Activated CD4-positive, alpha-beta memory T cell treated with anti-CD3 and anti-CD28 coated beads for 36 hours (primary cell): ENCODE data around the gene TNXB. TPM values are rescaled to one million over a fixed set of nuclear protein-coding genes. Genes with fewer than 3 reads are reported as not detected.
"Not testable (repeated sequence)": the region's sequence is repeated elsewhere in the genome, so short reads cannot be mapped to it uniquely, and the experiment has no call there.

Source experiments
- CTCF ChIA-PET: fragments of 350-600 bp; sonication (Branson Sonifier 250); formaldehyde crosslinking; loops from one replicate; lab custom pipeline; 2021; ENCODE audit warnings: antibody characterized with exemption, inconsistent platforms; lab: Charles Lee
- POLR2A ChIA-PET: fragments of 350-600 bp; sonication (Branson Sonifier 250); formaldehyde crosslinking; loops from one replicate; lab custom pipeline; 2021; ENCODE audit warnings: antibody characterized with exemption; lab: Charles Lee
- DNase-seq: peaks from one replicate; pipeline ENCODE4 v3.0.0-alpha.2; 2020
- H3K27ac Mint-ChIP-seq: one replicate; pipeline ENCODE4 v1.8.0; 2021; ENCODE audit warnings: mixed read lengths
- H3K27me3 Mint-ChIP-seq: one replicate; pipeline ENCODE4 v1.8.0; 2021; ENCODE audit warnings: mixed read lengths
- H3K36me3 Mint-ChIP-seq: one replicate; pipeline ENCODE4 v1.8.0; 2021; ENCODE audit warnings: mixed read lengths
- H3K4me1 Mint-ChIP-seq: one replicate; pipeline ENCODE4 v1.8.0; 2021; ENCODE audit warnings: low read depth, mixed read lengths
- H3K4me3 Mint-ChIP-seq: one replicate; pipeline ENCODE4 v1.8.0; 2021; ENCODE audit warnings: mild to moderate bottlenecking, mixed read lengths
- H3K9me3 Mint-ChIP-seq: one replicate; pipeline ENCODE4 v1.8.0; 2021; ENCODE audit warnings: mixed read lengths
- intact Hi-C: fragments of 100-400 bp; cut with micrococcal nuclease; formaldehyde crosslinking; loops from one replicate; pipeline ENCODE4 v1.15.1; 2023
- total RNA-seq, 2 experiments: library from RNA; stranded (reverse); gene quantifications; one replicate each; pipeline ENCODE4 v1.2.3, GENCODE V29; 2021

TNXB gene
- total RNA-seq, 2 experiments from 2014 or later: 5.2 to 5.8 TPM

DNA sequence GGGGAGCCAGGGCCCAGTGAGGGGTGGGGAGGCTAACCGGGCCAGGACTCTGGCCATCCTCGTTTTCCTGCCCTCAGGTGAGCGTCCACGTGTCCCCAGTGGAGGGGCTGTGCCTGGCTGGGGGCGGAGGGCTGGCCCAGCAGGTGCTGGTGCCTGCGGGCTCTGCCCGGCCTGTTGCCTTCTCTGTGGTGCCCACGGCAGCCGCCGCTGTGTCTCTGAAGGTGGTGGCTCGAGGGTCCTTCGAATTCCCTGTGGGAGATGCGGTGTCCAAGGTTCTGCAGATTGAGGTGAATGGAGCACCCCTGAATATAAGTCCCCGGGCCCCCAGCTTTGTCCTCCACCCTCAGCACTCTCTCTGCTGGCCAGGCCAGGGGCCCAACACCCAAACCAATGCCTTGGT is 114.7 kb downstream of the TNXB start:
- DNase-seq, H3K27me3 Mint-ChIP-seq, CTCF ChIA-PET, intact Hi-C loops, H3K4me3 Mint-ChIP-seq, H3K9me3 Mint-ChIP-seq, H3K4me1 Mint-ChIP-seq, POLR2A ChIA-PET, H3K36me3 Mint-ChIP-seq, H3K27ac Mint-ChIP-seq: not testable (repeated sequence)

Other genes starting within 250 kb of the TNXB start
- gene NEU1, start 246.5 kb downstream of the TNXB start, total RNA-seq: 10 to 100 TPM; 13.0 to 13.4 TPM
- under 1 TPM in 1 of 2 experiments, not detected in 1; 0.17 TPM for gene SLC44A4, start 230.3 kb downstream of the TNXB start, total RNA-seq
- gene EHMT2, start 211.6 kb downstream of the TNXB start, total RNA-seq: 10 to 100 TPM; 45.5 to 46.0 TPM
- 1 to 10 TPM; 1.8 to 2.0 TPM for gene ZBTB12, start 207.3 kb downstream of the TNXB start, total RNA-seq
- 1 to 10 TPM in 1 of 2 experiments, under 1 TPM in 1; 0.97 to 1.0 TPM for gene C2, start 181.6 kb downstream of the TNXB start, total RNA-seq
- under 1 TPM; 0.76 to 0.82 TPM for gene CFB, start 163.2 kb downstream of the TNXB start, total RNA-seq
- 10 to 100 TPM; 87.1 to 89.0 TPM for gene NELFE, start 150.4 kb downstream of the TNXB start, total RNA-seq
- 100 to 1,000 TPM in 1 of 2 experiments, 10 to 100 TPM in 1; 95.7 to 101 TPM for gene SKIC2, start 150.2 kb downstream of the TNXB start, total RNA-seq
- gene DXO, start 137.2 kb downstream of the TNXB start, total RNA-seq: 10 to 100 TPM; 10.8 to 12.3 TPM
- gene C4A, start 127.3 kb downstream of the TNXB start, total RNA-seq: 1 to 10 TPM; 4.5 to 4.8 TPM
- gene C4B, start 94.5 kb downstream of the TNXB start, total RNA-seq: 1 to 10 TPM; 3.1 to 5.5 TPM
- gene CYP21A2, start 70.9 kb downstream of the TNXB start, total RNA-seq: under 1 TPM in 1 of 2 experiments, not detected in 1; 0.24 TPM
- gene ATF6B, start 18.9 kb upstream of the TNXB start, total RNA-seq: 10 to 100 TPM; 67.4 to 80.9 TPM
- 1 to 10 TPM; 7.0 to 7.8 TPM for gene FKBPL, start 20.9 kb upstream of the TNXB start, total RNA-seq
- gene PRRT1, start 42.6 kb upstream of the TNXB start, total RNA-seq: under 1 TPM; 0.33 to 0.36 TPM
- gene PPT2, start 44.8 kb upstream of the TNXB start, total RNA-seq: 1 to 10 TPM; 9.5 to 9.9 TPM
- 1 to 10 TPM; 6.5 to 7.1 TPM for gene EGFL8, start 55.3 kb upstream of the TNXB start, total RNA-seq
- 10 to 100 TPM; 34.0 to 34.8 TPM for gene AGPAT1, start 66.7 kb upstream of the TNXB start, total RNA-seq
- 10 to 100 TPM; 60.8 to 63.8 TPM for gene RNF5, start 69.1 kb upstream of the TNXB start, total RNA-seq
- gene AGER, start 74.9 kb upstream of the TNXB start, total RNA-seq: 10 to 100 TPM; 16.5 to 23.5 TPM
- gene PBX2, start 80.9 kb upstream of the TNXB start, total RNA-seq: 10 to 100 TPM; 63.4 to 65.9 TPM
- gene GPSM3, start 83.3 kb upstream of the TNXB start, total RNA-seq: 100 to 1,000 TPM; 117 to 118 TPM
- gene NOTCH4, start 114.7 kb upstream of the TNXB start, total RNA-seq: under 1 TPM; 0.31 to 0.51 TPM